MCF 10A (cell line): ENCODE data around the gene GOLGA6A. TPM values are rescaled to one million over a fixed set of nuclear protein-coding genes. Genes with fewer than 3 reads are reported as not detected.
A peak's percentile ranks its signal among the peaks of the same experiment; 100 is the strongest.

Experiments
- BruUV-seq: library from RNA; stranded (reverse); fragments of 400-500 nt; replicated peaks from 2 replicates; lab custom pipeline; 2021; lab: Mats Ljungman, UMichigan
- CTCF ChIA-PET: fragments of 300-600 bp; sonication (Branson Sonifier 250); formaldehyde crosslinking; extraction: SDS; loops from one replicate; lab custom pipeline; 2021; ENCODE audit warnings: antibody characterized with exemption, inconsistent platforms; lab: Yijun Ruan, JAX
- POLR2A ChIA-PET: fragments of 300-600, 350-650 bp; sonication (Branson Sonifier 250); formaldehyde crosslinking; extraction: SDS; loops from one replicate; lab custom pipeline; 2020; ENCODE audit warnings: antibody characterized with exemption, inconsistent platforms; lab: Yijun Ruan, JAX
- DNase-seq: peaks from one replicate; pipeline ENCODE4 v3.0.0-alpha.2; 2018; ENCODE audit not compliant: unreplicated experiment
- H3K27ac Mint-ChIP-seq: one replicate; pipeline ENCODE4 v1.8.0; 2022; ENCODE audit warnings: mild to moderate bottlenecking, low read depth, mixed read lengths; ENCODE audit not compliant: unreplicated experiment
- H3K27me3 Mint-ChIP-seq: one replicate; pipeline ENCODE4 v1.8.0; 2022; ENCODE audit warnings: mixed read lengths; ENCODE audit not compliant: insufficient read depth, unreplicated experiment
- H3K36me3 Mint-ChIP-seq: one replicate; pipeline ENCODE4 v1.8.0; 2022; ENCODE audit warnings: mild to moderate bottlenecking, moderate library complexity, mixed read lengths; ENCODE audit not compliant: insufficient read depth, unreplicated experiment
- H3K4me1 Mint-ChIP-seq: one replicate; pipeline ENCODE4 v1.8.0; 2022; ENCODE audit warnings: mixed read lengths; ENCODE audit not compliant: insufficient read depth, unreplicated experiment
- H3K4me3 Mint-ChIP-seq: one replicate; pipeline ENCODE4 v1.8.0; 2022; ENCODE audit warnings: mild to moderate bottlenecking, moderate library complexity, mixed read lengths; ENCODE audit not compliant: unreplicated experiment
- H3K9me3 Mint-ChIP-seq: one replicate; pipeline ENCODE4 v1.8.0; 2022; ENCODE audit warnings: mixed read lengths; ENCODE audit not compliant: unreplicated experiment
- CTCF ChIP-seq: fragments of 200-600 bp; IDR thresholded peaks from one replicate; pipeline ENCODE4 v1.8.0; 2022; ENCODE audit warnings: antibody characterized with exemption, mild to moderate bottlenecking; ENCODE audit not compliant: unreplicated experiment
- intact Hi-C: fragments of 100-400 bp; cut with micrococcal nuclease; formaldehyde crosslinking; loops from 2 replicates; pipeline ENCODE4 v1.14.1; 2022
- total RNA-seq: library from RNA; stranded (reverse); gene quantifications from 2 replicates; pipeline ENCODE4 v1.2.3, GENCODE V29; 2022

GOLGA6A gene
- total RNA-seq, 1 experiment from 2014 or later = not detected

- POLR2A ChIA-PET = interaction anchor here (0.6 to 1.1 kb wide), 3 partner anchors 9 to 42 kb away, joined by 3 to 4 read pairs (median 3); no protein-coding TSS in a partner anchor
- DNase-seq = no peak
- CTCF ChIA-PET = interaction anchor here (1.2 to 1.5 kb wide), 3 partner anchors 12 to 23 kb away, joined by 3 to 5 read pairs (median 4); no protein-coding TSS in a partner anchor
- peaks cover 68% of the 10 kb centered on the region for H3K36me3 Mint-ChIP-seq
- intact Hi-C loops = no loop called here
- H3K27me3 Mint-ChIP-seq = no peaks in the 10 kb centered on the region
- TF ChIP-seq CTCF = no peak
- H3K4me1 Mint-ChIP-seq = no peaks in the 10 kb centered on the region
- no peak overlapping the region for H3K4me3 Mint-ChIP-seq
- H3K9me3 Mint-ChIP-seq = no peaks in the 10 kb centered on the region
- H3K27ac Mint-ChIP-seq = peak overlapping the region; percentile 49
- no TSS peak for BruUV-seq
Measured at GRCh38 chr15:74024687-74025086, 57.7 kb downstream of the GOLGA6A start.

GRCh38 chr15:74022706-74023470 lies 59.5 kb downstream of the GOLGA6A start:
- no peaks in the 10 kb centered on the region for H3K9me3 Mint-ChIP-seq
- TF ChIP-seq CTCF = no peak
- ChIA-PET CTCF (no interaction called here), POLR2A (no interaction called here)
- intact Hi-C loops = no loop called here
- H3K36me3 Mint-ChIP-seq = peaks cover 50% of the 10 kb centered on the region
- H3K4me1 Mint-ChIP-seq = no peaks in the 10 kb centered on the region
- no TSS peak for BruUV-seq
- H3K4me3 Mint-ChIP-seq = no peak overlapping the region
- no peaks in the 10 kb centered on the region for H3K27me3 Mint-ChIP-seq
- no peak overlapping the region for H3K27ac Mint-ChIP-seq
- DNase-seq = no peak

Other genes with a start within 250 kb of the GOLGA6A start
- gene TBC1D21, start 209.0 kb downstream of the GOLGA6A start, total RNA-seq = not detected in 2 replicates
- 4.7 and 4.9 TPM in 2 replicates for gene LOXL1, start 156.1 kb downstream of the GOLGA6A start, total RNA-seq
- gene STOML1, start 90.3 kb downstream of the GOLGA6A start, total RNA-seq = 12.0 and 17.6 TPM in 2 replicates
- 33.4 and 33.9 TPM in 2 replicates for gene PML, start 87.8 kb downstream of the GOLGA6A start, total RNA-seq
- not detected in 2 replicates for gene ISLR2, start 48.0 kb upstream of the GOLGA6A start, total RNA-seq
- gene ISLR, start 91.2 kb upstream of the GOLGA6A start, total RNA-seq = not detected in 2 replicates
- gene STRA6, start 120.2 kb upstream of the GOLGA6A start, total RNA-seq = not detected in 2 replicates
- not detected in 2 replicates for gene CCDC33, start 153.8 kb upstream of the GOLGA6A start, total RNA-seq